ENCODE data around the gene RLF. TPM values are rescaled to one million over a fixed set of nuclear protein-coding genes. Genes with fewer than 3 reads are reported as not detected.
"Not testable (repeated sequence)": the region's sequence is repeated elsewhere in the genome, so short reads cannot be mapped to it uniquely, and the experiment has no call there.

The RLF gene
- total RNA-seq, 2 donors from 2014 or later = 7.5 to 9.2 TPM

- ATAC-seq = no peak
- H3K27me3 ChIP-seq = no peaks in the 10 kb centered on the region
- H3K4me1 ChIP-seq = no peaks in the 10 kb centered on the region
Measured at GRCh38 chr1:40204856-40205255, 43.7 kb downstream of the RLF start.

GRCh38 chr1:40210511-40211204, 49.5 kb downstream of the RLF start:
- Histone ChIP-seq H3K36me3 (replicated peaks in 1 of 2; ENCODE audit: insufficient read depth in 1 of 2, low read depth in 2 of 2) (no peaks in the 10 kb centered on the region), H3K9me3 (no peaks in the 10 kb centered on the region), H3K27me3 (no peaks in the 10 kb centered on the region), H3K4me1 (no peaks in the 10 kb centered on the region), H3K27ac (no peak overlapping the region), H3K4me3 (no peak overlapping the region)
- no peak for DNase-seq
- TF ChIP-seq POLR2A (IDR thresholded peaks at IDR 0.05) (no peak), CTCF (IDR thresholded peaks at IDR 0.05) (no peak)
- intact Hi-C loops (cut with DNase I) = no loop called here
- WGBS, 2 donors = 84 to 85% methylated on average over 3 of the region's 3 CpGs
- ATAC-seq = no peak

More at GRCh38 chr1:40204856-40205255, 43.7 kb downstream of the RLF start:
- no peak for DNase-seq
- 93 to 98% methylated on average over 4 of the region's 4 CpGs for WGBS, 2 donors
- peaks cover 0 to 2% of the 10 kb centered on the region in 2 donors for H3K36me3 ChIP-seq (replicated peaks in 1 of 2; ENCODE audit: insufficient read depth in 1 of 2, low read depth in 2 of 2)
- intact Hi-C loops (cut with DNase I) = no loop called here
- H3K4me3 ChIP-seq = no peak overlapping the region
- TF ChIP-seq POLR2A (IDR thresholded peaks at IDR 0.05) = no peak
- no peak for TF ChIP-seq CTCF (IDR thresholded peaks at IDR 0.05)
- H3K27ac ChIP-seq = no peak overlapping the region
- H3K9me3 ChIP-seq = no peaks in the 10 kb centered on the region

GRCh38 chr1:40218333-40218732, 57.1 kb downstream of the RLF start:
- no peak for ATAC-seq
- TF ChIP-seq POLR2A (IDR thresholded peaks at IDR 0.05) = no peak
- TF ChIP-seq CTCF (IDR thresholded peaks at IDR 0.05) = no peak
- intact Hi-C loops (cut with DNase I) = no loop called here
- no peaks in the 10 kb centered on the region for H3K27me3 ChIP-seq
- H3K4me1 ChIP-seq = no peaks in the 10 kb centered on the region
- WGBS, 2 donors = 95 to 99% methylated on average over 5 of the region's 5 CpGs
- peaks cover 0 to 2% of the 10 kb centered on the region in 2 donors for H3K36me3 ChIP-seq (replicated peaks in 1 of 2; ENCODE audit: insufficient read depth in 1 of 2, low read depth in 2 of 2)
- H3K27ac ChIP-seq = no peak overlapping the region
- no peaks in the 10 kb centered on the region for H3K9me3 ChIP-seq
- no peak overlapping the region for H3K4me3 ChIP-seq
- DNase-seq = no peak

- H3K27ac ChIP-seq; intact Hi-C loops (cut with DNase I); H3K4me1 ChIP-seq; H3K9me3 ChIP-seq; H3K4me3 ChIP-seq; H3K27me3 ChIP-seq; H3K36me3 ChIP-seq (replicated peaks in 1 of 2; ENCODE audit: insufficient read depth in 1 of 2, low read depth in 2 of 2); ATAC-seq; DNase-seq: not testable (repeated sequence)
- WGBS, 2 donors = 95 to 97% methylated on average over 18 of the region's 18 CpGs
Measured at GRCh38 chr1:40221471-40221905, 60.3 kb downstream of the RLF start.

GRCh38 chr1:40221977-40222772, 61.0 kb downstream of the RLF start:
- no peak overlapping the region for H3K27ac ChIP-seq
- 71 to 77% methylated on average over 3 of the region's 3 CpGs for WGBS, 2 donors
- ATAC-seq (no peak), DNase-seq (no peak)
- H3K9me3 ChIP-seq = no peaks in the 10 kb centered on the region
- intact Hi-C loops (cut with DNase I) = no loop called here
- no peaks in the 10 kb centered on the region for H3K4me1 ChIP-seq
- H3K27me3 ChIP-seq = no peaks in the 10 kb centered on the region
- no peak overlapping the region for H3K4me3 ChIP-seq
- no peak for TF ChIP-seq POLR2A (IDR thresholded peaks at IDR 0.05)
- H3K36me3 ChIP-seq (replicated peaks in 1 of 2; ENCODE audit: insufficient read depth in 1 of 2, low read depth in 2 of 2) = peaks cover 0 to 2% of the 10 kb centered on the region in 2 donors

Measured in body of pancreas (tissue), 4 donors.